HL-60 (cell line): ENCODE data around the gene CD81.

ENCODE experiments used
- DNase-seq, 2 experiments: peaks; one replicate each; pipeline ENCODE4 v3.0.0-alpha.2; 2010 to 2020; ENCODE audit warnings: low read depth in 1 of 2, low spot score in 1 of 2
- H3K27ac ChIP-seq: fragments of 250-450 bp; sonication (Bioruptor Pico); replicated peaks from 2 replicates; pipeline ENCODE4 v1.5.1; 2020; ENCODE audit warnings: mild to moderate bottlenecking, moderate library complexity
- H3K27me3 ChIP-seq: fragments of 250-450 bp; sonication (Bioruptor Pico); 2 replicates; pipeline ENCODE4 v1.5.1; 2021; ENCODE audit warnings: mild to moderate bottlenecking, moderate library complexity; ENCODE audit not compliant: insufficient read depth, poor library complexity, severe bottlenecking
- H3K4me3 ChIP-seq: replicated peaks from 2 replicates; pipeline ENCODE4 v1.5.1; 2011; ENCODE audit warnings: mild to moderate bottlenecking, control low read depth, low read length; ENCODE audit not compliant: insufficient read depth
- GABPA ChIP-seq: IDR thresholded peaks from 2 replicates; pipeline ENCODE4 v1.6.1; 2012; ENCODE audit warnings: low read depth
- POLR2AphosphoS5 ChIP-seq: IDR thresholded peaks from 2 replicates; pipeline ENCODE4 v1.6.1; 2012; ENCODE audit warnings: low read depth
- SPI1 ChIP-seq: IDR thresholded peaks from 2 replicates; pipeline ENCODE4 v1.6.1; 2012; ENCODE audit warnings: low read depth, mild to moderate bottlenecking, borderline replicate concordance
- TF ChIP-seq, protein P1 (sequence below): IDR thresholded peaks from 2 replicates; pipeline ENCODE4 v1.6.1; 2012; ENCODE audit warnings: low read depth; ENCODE audit not compliant: insufficient replicate concordance
- TF ChIP-seq, protein P2 (sequence below): IDR thresholded peaks from one replicate; pipeline ENCODE4 v1.5.1; 2011; ENCODE audit warnings: low read length, control low read depth, inconsistent platforms; ENCODE audit not compliant: insufficient read depth

CD81 gene

DNA sequence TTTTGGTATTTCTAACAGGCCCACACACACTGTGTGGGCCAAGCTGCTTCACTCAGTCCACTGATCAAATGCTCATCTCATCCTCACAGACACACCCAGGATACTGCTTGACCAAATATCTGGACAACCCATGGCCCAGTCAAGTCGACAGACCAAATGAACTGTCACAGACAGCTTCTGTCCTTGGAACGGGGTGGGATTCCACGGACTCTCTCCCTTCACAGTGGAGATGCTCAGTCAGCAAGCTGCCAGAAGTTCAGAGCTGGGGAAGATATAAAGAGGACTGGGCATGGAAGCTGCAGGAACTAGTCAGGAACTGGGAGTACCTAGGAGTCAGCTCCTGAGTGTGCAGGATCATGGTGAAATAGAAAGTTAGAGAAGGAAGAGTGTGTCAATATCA is 34.6 kb upstream of the CD81 start:
- H3K27me3 ChIP-seq: peaks cover 5% of the 10 kb centered on the region
- TF ChIP-seq SPI1: no peak
- no peak for TF ChIP-seq GABPA
- no peak for TF ChIP-seq POLR2AphosphoS5
- TF ChIP-seq, protein P1, sequence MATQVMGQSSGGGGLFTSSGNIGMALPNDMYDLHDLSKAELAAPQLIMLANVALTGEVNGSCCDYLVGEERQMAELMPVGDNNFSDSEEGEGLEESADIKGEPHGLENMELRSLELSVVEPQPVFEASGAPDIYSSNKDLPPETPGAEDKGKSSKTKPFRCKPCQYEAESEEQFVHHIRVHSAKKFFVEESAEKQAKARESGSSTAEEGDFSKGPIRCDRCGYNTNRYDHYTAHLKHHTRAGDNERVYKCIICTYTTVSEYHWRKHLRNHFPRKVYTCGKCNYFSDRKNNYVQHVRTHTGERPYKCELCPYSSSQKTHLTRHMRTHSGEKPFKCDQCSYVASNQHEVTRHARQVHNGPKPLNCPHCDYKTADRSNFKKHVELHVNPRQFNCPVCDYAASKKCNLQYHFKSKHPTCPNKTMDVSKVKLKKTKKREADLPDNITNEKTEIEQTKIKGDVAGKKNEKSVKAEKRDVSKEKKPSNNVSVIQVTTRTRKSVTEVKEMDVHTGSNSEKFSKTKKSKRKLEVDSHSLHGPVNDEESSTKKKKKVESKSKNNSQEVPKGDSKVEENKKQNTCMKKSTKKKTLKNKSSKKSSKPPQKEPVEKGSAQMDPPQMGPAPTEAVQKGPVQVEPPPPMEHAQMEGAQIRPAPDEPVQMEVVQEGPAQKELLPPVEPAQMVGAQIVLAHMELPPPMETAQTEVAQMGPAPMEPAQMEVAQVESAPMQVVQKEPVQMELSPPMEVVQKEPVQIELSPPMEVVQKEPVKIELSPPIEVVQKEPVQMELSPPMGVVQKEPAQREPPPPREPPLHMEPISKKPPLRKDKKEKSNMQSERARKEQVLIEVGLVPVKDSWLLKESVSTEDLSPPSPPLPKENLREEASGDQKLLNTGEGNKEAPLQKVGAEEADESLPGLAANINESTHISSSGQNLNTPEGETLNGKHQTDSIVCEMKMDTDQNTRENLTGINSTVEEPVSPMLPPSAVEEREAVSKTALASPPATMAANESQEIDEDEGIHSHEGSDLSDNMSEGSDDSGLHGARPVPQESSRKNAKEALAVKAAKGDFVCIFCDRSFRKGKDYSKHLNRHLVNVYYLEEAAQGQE: no peak
- TF ChIP-seq, protein P2, sequence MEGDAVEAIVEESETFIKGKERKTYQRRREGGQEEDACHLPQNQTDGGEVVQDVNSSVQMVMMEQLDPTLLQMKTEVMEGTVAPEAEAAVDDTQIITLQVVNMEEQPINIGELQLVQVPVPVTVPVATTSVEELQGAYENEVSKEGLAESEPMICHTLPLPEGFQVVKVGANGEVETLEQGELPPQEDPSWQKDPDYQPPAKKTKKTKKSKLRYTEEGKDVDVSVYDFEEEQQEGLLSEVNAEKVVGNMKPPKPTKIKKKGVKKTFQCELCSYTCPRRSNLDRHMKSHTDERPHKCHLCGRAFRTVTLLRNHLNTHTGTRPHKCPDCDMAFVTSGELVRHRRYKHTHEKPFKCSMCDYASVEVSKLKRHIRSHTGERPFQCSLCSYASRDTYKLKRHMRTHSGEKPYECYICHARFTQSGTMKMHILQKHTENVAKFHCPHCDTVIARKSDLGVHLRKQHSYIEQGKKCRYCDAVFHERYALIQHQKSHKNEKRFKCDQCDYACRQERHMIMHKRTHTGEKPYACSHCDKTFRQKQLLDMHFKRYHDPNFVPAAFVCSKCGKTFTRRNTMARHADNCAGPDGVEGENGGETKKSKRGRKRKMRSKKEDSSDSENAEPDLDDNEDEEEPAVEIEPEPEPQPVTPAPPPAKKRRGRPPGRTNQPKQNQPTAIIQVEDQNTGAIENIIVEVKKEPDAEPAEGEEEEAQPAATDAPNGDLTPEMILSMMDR: no peak
- H3K4me3 ChIP-seq: no peak overlapping the region
- no peak for DNase-seq
- no peak overlapping the region for H3K27ac ChIP-seq

DNA sequence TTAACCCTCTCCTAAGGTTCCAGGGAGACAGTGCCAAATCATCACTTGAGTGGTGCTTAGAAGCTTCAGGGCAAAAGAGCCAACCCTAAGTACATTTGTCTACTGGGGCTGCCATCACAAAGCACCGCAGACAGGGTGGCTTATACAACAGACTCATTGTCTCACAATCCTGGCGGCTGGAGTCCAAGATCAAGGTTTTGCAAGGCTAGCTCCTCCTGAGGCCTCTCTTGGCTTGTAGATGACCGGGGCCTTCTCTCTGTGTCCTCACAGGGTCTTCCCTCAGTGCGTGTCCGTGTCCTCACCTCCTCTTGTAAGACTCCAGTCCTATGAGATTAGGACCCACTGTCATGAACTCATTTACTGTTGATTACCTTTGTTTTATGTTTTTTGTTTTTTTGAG is 34.1 kb upstream of the CD81 start:
- Histone ChIP-seq H3K4me3 (no peak overlapping the region), H3K27me3 (peaks cover 3% of the 10 kb centered on the region), H3K27ac (no peak overlapping the region)
- TF ChIP-seq, protein P2: no peak
- DNase-seq: no peak

DNA sequence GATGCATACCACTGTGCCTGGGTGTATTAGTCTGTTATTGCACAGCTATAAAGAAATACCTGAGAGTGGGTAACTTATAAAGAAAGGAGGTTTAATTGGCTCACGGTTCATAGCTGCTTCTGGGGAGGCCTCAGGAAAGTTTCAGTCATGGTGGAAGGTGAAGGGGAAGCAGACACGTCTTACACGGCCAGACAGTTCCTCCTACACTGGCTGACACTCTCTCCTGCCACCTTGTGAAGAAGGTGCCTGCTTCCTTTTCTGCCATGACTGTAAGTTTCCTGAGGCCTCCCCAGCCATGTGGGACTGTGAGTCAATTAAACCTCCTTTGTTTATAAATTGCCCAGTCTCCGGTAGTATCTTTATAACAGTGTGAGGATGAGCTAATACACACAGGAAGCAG is 33.6 kb upstream of the CD81 start:
- no peak for DNase-seq
- Histone ChIP-seq H3K27ac (no peak overlapping the region), H3K4me3 (no peak overlapping the region), H3K27me3 (peaks cover under 1% of the 10 kb centered on the region)
- no peak for TF ChIP-seq GABPA
- TF ChIP-seq, protein P1: no peak
- no peak for TF ChIP-seq POLR2AphosphoS5
- TF ChIP-seq, protein P2: no peak
- no peak for TF ChIP-seq SPI1

DNA sequence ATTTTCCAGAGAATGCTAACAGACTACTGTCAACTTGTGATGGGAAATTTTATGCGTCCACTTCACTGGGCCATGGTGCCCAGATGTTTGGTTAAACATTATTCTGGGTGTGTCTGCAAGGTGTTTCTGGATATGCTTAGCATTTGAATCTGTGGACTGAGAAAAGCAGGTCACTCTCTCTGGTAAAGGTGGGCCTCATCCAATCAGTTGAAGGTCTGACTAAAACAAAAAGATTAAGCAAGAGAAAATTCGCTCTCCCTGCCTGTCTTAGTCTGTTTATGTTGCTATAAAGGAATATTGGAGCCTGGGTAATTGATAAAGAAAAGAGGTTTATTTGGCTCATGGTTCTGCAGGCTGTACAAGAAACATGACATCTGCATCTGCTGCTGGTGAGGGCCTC is 32.1 kb upstream of the CD81 start:
- Histone ChIP-seq H3K4me3 (no peak overlapping the region), H3K27ac (no peak overlapping the region), H3K27me3 (no peaks in the 10 kb centered on the region)
- no peak for TF ChIP-seq SPI1
- TF ChIP-seq, protein P1: no peak
- TF ChIP-seq, protein P2: no peak
- no peak for TF ChIP-seq POLR2AphosphoS5
- TF ChIP-seq GABPA: no peak
- DNase-seq: no peak
